PFSK-1 (cell line): Measurements from ENCODE around the gene IL36B.

ENCODE experiments used
- FOXP2 ChIP-seq: optimal IDR thresholded peaks from 2 replicates; pipeline ENCODE3; 2011; ENCODE audit warnings: borderline replicate concordance, control low read depth, inconsistent platforms; ENCODE audit not compliant: insufficient read depth; ENCODE audit errors: extremely low read length, extremely low read depth
- POLR2AphosphoS5 ChIP-seq: IDR thresholded peaks from 2 replicates; pipeline ENCODE4 v1.6.1; 2012; ENCODE audit warnings: low read depth, mild to moderate bottlenecking, control low read depth, low read length, moderate library complexity
- SIN3A ChIP-seq: IDR thresholded peaks from 2 replicates; pipeline ENCODE4 v1.6.1; 2012; ENCODE audit warnings: mild to moderate bottlenecking, low read length, moderate library complexity, borderline replicate concordance; ENCODE audit not compliant: insufficient read depth
- TAF1 ChIP-seq: IDR thresholded peaks from 2 replicates; pipeline ENCODE4 v1.6.1; 2012; ENCODE audit warnings: low read length, control low read depth, borderline replicate concordance; ENCODE audit not compliant: insufficient read depth
- TF ChIP-seq, protein P1 (sequence below), 2 experiments: IDR thresholded peaks; 2 replicates each; pipeline versions ENCODE4 v1.6.1 to v1.8.0; 2011 to 2012; ENCODE audit warnings: low read depth in 2 of 2, low read length in 2 of 2, control low read depth in 1 of 2, inconsistent platforms in 1 of 2, mild to moderate bottlenecking in 1 of 2, moderate library complexity in 1 of 2; ENCODE audit not compliant: insufficient read depth in 1 of 2

IL36B gene

DNA sequence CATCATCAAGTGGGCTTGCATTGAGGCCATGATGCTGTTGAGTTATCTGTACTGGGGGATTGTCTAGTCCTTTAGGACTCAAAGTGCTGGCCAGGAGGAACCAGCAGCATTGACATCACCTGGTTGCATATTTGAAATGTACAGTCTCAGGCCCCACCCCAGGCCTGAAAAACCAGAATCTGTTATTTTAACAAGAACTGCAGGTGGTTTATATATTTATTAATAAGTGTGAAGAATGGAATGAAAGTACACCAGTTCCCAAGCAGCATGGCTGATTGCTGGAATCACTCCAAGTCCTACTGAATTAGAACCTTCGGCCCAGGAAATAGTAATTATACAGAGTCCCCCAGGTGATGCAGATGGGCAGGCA is 17.9 kb upstream of the IL36B start:
- no peak for TF ChIP-seq SIN3A
- no peak for TF ChIP-seq TAF1
- TF ChIP-seq FOXP2 = no peak
- TF ChIP-seq, protein P1, sequence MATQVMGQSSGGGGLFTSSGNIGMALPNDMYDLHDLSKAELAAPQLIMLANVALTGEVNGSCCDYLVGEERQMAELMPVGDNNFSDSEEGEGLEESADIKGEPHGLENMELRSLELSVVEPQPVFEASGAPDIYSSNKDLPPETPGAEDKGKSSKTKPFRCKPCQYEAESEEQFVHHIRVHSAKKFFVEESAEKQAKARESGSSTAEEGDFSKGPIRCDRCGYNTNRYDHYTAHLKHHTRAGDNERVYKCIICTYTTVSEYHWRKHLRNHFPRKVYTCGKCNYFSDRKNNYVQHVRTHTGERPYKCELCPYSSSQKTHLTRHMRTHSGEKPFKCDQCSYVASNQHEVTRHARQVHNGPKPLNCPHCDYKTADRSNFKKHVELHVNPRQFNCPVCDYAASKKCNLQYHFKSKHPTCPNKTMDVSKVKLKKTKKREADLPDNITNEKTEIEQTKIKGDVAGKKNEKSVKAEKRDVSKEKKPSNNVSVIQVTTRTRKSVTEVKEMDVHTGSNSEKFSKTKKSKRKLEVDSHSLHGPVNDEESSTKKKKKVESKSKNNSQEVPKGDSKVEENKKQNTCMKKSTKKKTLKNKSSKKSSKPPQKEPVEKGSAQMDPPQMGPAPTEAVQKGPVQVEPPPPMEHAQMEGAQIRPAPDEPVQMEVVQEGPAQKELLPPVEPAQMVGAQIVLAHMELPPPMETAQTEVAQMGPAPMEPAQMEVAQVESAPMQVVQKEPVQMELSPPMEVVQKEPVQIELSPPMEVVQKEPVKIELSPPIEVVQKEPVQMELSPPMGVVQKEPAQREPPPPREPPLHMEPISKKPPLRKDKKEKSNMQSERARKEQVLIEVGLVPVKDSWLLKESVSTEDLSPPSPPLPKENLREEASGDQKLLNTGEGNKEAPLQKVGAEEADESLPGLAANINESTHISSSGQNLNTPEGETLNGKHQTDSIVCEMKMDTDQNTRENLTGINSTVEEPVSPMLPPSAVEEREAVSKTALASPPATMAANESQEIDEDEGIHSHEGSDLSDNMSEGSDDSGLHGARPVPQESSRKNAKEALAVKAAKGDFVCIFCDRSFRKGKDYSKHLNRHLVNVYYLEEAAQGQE (IDR thresholded peaks at IDR 0.05; ENCODE audit: insufficient read depth in 1 of 2, low read depth in 2 of 2, low read length in 2 of 2) = no peak
- TF ChIP-seq POLR2AphosphoS5 = no peak

DNA sequence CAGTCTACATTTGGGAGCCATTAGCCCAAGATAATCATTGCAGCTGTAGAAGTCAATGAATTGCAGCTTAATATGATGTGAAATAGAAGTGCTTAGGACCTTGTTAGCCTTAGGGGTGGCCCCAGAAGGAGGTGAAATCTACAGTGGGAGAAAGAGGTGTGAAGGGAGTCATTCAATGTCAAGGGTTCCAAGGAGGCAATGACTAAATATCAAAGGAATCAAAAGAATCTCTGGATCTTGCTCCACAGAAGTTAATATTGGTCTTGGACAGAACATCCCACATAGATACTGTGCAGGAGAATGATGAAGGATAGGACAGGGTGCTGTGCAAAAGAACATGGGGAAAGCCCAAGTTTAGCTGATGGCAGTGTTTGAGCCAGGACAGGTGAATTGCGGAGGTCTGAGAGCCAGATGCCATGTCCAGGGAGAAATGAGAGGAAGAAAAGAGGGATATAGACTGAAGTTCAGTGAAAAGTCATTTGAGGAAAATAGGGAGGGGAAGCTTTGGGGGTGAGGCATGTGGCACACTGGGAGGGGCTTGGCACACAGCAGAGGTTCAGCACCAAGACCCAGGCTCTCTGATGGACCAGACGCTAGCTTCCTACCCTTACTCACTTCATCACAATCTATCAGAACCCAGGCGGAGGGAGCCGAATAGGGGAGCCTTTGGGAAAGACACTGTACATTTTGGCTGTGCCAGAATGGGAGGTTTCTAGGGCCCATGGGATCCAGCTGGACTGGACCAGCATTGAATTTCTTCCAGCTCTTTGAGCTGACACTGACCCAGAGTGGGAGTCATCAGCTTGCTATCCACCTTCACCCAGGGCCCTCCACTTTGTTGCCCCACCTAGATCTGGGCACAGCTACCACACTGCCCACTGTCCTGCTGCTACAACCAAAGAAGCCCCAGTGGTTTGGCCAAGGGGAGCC is 17.3 kb upstream of the IL36B start:
- TF ChIP-seq, protein P1 (IDR thresholded peaks at IDR 0.05; ENCODE audit: insufficient read depth in 1 of 2, low read depth in 2 of 2, low read length in 2 of 2) = no peak
- TF ChIP-seq SIN3A = no peak
- TF ChIP-seq POLR2AphosphoS5 = no peak
- TF ChIP-seq FOXP2 = no peak
- TF ChIP-seq TAF1 = no peak

DNA sequence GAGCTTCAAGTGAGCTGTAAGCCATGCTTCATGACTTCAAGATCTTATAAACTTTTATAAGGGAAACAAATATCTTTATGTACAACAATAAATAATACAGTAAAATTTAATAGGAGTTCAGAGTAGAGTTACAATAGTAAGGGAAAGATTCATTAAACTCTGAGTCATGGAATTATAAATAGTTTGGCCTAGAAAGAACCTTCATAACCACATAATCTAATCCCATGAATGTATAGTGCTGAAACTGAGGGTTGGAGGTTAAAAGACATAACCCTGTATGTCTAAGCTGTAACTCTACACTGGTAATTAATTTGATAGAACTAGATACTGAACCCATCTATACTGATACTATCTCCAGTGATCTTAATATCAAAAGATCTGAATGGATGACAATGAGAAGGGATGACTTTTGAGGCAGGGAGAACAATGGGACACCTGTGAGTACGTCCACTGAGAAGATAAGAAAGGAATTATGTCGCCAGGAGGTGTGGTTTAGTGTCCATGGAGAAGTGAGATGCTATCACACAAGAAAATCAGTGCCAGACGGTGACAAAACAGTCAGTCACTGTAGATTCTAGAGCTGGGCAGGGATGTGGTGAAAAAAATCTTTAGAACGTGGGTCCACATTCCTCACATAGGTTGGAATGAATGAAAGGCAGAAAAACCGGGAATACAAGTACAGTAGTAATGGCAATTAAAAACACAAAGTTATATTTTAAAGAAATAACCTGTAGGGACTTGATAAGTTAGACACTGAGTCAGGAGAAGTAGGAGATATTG is 16.2 kb upstream of the IL36B start:
- TF ChIP-seq TAF1 = no peak
- no peak for TF ChIP-seq POLR2AphosphoS5
- no peak for TF ChIP-seq SIN3A
- TF ChIP-seq, protein P1 (IDR thresholded peaks at IDR 0.05; ENCODE audit: insufficient read depth in 1 of 2, low read depth in 2 of 2, low read length in 2 of 2) = no peak
- no peak for TF ChIP-seq FOXP2

DNA sequence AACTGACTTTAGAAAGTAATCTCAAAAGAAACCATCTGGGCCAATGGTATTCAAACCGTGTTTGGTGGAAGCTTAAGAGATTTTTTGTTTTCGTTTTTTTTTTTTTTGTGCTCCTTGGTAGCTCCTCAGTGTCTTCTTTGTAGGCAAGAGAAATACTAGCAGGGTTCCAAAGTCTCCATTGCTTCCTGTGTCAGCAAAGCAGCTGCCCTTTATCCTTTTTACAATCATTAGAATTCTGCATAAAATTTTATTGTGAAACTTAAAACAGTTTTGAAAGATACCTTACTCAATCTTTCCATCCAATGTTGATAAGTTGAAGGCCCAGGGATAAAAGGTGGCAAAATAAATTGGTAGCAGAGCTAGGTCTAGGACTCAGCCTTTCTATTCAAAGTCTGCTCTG is 15.6 kb upstream of the IL36B start:
- TF ChIP-seq TAF1 = no peak

DNA sequence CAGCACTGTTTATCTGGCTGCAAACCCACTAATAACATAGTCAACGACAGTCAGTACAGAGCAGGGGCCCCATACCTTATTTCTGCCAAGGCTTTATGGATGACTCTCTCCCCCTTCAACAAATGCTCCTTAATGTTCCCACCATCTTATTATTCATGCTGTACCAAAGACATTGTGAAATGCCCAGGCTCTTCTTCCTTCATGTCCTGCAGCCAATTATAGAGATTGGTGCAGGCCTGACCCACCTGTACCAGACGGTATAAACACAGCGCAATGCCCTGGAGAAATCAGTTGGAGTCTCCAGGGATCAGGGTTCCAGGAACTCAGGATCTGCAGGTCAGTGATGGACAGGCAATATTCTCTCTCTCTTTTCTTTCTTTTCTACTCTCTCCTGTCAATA is 15.0 kb upstream of the IL36B start, which contains the start of gene IL1F10:
IL1F10 (plus strand) TSS at position 290 of the 400 bp plus-strand sequence. CDS start 4,769 bp downstream, outside the sequence.
- no peak for TF ChIP-seq POLR2AphosphoS5
- TF ChIP-seq SIN3A = no peak

DNA sequence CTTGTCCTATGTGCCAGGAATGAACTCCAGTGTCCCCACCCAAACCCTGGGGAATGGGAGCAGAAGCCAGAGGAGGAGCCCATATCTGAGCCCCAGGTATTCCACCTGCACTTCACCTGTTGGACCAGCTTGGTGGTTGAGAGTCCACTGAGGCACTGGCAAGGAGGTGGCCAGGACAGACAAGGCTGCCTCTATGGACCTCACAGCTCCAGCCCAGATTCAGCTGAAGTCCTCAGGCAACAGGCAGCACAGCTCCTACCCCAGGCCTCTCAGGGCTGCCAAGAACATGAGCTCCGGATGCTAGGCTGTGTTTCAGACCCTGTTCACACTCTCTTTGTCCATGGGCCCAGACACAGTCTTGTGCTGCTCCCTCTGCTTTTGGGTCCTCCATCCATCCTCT is 12.2 kb upstream of the IL36B start:
- TF ChIP-seq TAF1 (no peak), FOXP2 (no peak), SIN3A (no peak), POLR2AphosphoS5 (no peak)
- TF ChIP-seq, protein P1 (IDR thresholded peaks at IDR 0.05; ENCODE audit: insufficient read depth in 1 of 2, low read depth in 2 of 2, low read length in 2 of 2) = no peak
